Cardiac septum (tissue), 1 donor: ENCODE data around the gene LYSMD4. TPM values are rescaled to one million over a fixed set of nuclear protein-coding genes. Genes with fewer than 3 reads are reported as not detected.
A peak's percentile ranks its signal among the peaks of the same experiment; 100 is the strongest.

Source experiments
- DNase-seq: peaks from one replicate; pipeline ENCODE4 v3.0.0-alpha.2; 2020; ENCODE audit warnings: low spot score
- intact Hi-C: fragments of 100-400 bp; cut with DNase I; formaldehyde crosslinking; loops from one replicate; pipeline ENCODE4 v1.14.0; 2022
- total RNA-seq: library from RNA; stranded (reverse); fragmentation: NEBNext Ultra II Directional; extraction: Animal tissue kit (Norgen Biotek cat#: 25700); gene quantifications from one replicate; pipeline ENCODE4 v1.2.1, GENCODE V29; 2021
- donor health status: DM: no; HTN: no; CAD: no.

LYSMD4 gene
- total RNA-seq, 1 donor from 2014 or later = 12.7 TPM

DNA sequence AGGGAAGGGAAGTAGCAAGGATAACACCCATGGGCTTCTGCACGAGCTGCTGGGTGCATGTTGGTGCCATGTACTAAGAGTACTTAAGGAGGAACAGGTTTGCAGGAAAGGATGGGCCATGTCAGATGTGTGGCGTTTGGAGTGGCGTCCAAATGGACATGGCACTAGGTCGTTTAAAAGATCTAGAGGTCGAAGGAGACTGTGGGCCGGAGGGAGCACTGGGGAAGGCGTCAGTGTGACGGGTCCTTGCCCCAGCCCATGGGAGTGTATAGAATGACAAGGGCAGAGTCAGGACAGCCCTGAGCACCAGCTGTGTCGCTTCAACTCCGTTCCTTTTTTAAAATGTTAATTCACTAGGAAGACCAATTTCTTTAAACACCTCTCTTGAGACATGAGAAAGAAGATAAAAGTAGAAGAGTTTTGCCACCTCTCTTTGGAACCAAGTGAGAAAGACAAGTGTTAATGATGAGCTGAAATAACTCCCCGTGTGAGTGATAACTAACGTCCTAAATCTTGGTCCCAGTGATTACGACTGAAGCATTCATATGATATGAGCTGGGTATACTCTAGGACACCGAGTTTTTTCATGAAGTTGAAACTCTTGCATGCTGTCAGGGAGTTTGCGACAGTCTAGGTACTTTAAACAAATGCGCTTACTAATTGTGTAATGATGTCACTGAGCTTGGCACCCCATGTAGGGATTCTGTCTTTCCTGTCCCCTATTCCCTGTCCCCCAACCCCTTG, 23.8 kb downstream of the LYSMD4 start:
- intact Hi-C loops = loop anchor here (5.0 kb wide), 3 partner anchors 252 to 422 kb away; no protein-coding TSS in a partner anchor
- no peak for DNase-seq

DNA sequence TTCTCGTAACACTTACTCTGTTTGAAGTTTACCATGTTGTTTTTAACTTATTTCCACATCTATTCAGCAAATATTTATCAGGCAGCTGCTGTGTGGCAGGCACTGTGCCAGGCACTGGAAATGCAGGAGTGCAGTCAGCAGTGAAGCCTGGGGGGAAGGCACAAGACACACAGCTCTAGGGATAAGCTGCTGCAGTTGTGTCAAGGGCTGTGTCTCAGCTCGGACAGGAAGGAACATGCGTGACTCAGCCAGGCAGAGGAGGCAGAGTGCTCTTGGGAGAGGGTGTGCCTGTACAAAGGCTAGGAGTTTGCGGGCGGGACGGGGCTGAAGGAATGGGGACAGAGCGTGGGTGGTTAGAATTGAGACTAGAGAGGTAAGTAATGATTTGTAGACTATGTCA, 24.7 kb downstream of the LYSMD4 start:
- peak; percentile 87 for DNase-seq
- intact Hi-C loops = loop anchor here (5.0 kb wide), 3 partner anchors 251 to 421 kb away; no protein-coding TSS in a partner anchor

DNA sequence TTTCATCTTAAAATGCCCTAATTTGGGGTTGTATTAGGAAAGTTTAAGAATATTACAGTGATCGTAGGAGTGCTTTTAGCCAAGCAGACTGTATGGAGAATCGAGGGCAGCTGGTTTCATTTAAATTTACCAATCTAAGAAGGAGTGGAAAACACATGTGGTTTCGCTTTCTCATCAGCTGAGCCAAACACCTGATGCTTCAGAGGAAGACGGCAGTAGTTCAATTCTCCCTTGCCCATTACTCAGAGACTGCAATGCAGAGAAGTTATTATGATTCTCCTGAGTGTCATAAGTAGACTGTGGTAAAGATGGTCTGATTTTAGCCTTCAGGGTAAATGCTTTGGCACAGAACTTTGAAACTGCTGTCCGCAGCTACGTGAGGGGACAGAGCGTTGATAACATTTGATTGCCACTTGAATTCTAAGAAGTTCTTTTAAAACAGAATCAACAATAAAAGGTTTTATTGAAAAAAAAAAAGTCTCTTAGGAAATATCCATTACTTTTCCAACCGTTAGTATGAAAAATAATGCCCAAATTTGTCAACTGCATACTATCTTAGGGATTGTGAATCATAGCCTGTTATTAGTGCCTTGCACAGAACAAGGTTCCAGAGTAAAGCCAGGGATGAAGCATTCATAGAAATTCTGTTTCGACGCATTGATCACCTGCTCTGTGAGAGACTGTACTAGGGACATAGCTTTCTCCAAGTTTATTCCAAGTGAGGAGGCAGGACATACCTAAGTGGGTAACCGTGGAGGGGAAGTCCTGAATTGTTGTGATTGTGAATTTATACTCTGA, 25.6 kb downstream of the LYSMD4 start:
- intact Hi-C loops = loop anchor here (5.0 kb wide), 3 partner anchors 250 to 420 kb away; no protein-coding TSS in a partner anchor
- no peak for DNase-seq

DNA sequence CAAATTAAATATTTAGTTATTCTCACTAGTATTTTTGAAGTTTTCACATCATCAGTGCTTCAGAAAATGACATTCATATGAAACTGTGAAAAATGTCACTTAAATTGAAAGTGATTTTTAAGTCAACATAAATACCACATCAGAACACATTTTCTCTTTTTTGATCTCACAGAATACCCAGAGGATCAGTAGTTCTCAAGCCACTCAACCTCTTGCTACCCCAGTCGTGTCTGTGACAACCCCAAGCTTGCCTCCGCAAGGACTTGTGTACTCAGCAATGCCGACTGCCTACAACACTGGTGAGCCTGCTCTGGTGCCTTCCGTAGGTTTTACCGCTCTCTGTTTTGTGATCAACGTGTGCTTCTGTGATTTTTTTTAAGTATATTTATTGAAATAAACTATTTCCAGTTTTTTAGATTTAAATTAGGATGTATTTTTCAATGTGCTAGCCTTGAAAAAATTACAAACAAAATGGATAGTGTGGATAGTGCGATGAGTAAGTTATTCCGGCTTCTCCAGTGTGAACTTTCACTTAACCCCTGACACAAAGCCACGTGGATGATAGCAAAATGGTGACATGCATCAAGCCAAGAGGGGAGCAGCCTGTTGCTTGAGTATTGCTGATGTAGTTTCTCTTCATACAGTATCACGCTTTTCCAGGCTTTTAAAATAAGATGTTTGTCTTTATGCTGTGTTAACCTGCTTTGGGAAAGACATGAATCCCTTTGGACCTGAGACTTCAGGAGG, 26.5 kb downstream of the LYSMD4 start:
- intact Hi-C loops = loop anchor here (5.0 kb wide), 3 partner anchors 249 to 419 kb away; no protein-coding TSS in a partner anchor
- DNase-seq = no peak

DNA sequence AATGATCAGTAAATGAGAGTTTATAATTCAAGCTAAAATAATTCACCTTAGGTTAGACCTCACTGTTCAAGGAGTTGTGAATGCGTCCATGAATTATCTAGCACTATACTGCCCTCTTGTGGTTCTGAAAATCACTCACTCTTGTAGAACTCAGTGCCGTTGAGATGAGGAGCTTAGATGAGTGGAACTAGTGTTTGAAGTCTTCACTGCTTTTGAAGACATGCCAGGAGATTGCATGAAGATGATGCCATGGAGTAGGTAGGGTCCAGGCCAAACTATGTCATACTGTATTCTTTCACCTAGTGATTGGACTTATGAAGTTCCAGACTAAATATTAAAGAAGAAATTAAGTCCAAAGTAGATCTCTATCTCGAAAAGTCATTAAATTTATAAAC, 28.8 kb downstream of the LYSMD4 start:
- intact Hi-C loops = loop anchor here (2.0 kb wide), 1 partner anchor 140 kb away; the partner anchor contains the start of gene MEF2A

DNA sequence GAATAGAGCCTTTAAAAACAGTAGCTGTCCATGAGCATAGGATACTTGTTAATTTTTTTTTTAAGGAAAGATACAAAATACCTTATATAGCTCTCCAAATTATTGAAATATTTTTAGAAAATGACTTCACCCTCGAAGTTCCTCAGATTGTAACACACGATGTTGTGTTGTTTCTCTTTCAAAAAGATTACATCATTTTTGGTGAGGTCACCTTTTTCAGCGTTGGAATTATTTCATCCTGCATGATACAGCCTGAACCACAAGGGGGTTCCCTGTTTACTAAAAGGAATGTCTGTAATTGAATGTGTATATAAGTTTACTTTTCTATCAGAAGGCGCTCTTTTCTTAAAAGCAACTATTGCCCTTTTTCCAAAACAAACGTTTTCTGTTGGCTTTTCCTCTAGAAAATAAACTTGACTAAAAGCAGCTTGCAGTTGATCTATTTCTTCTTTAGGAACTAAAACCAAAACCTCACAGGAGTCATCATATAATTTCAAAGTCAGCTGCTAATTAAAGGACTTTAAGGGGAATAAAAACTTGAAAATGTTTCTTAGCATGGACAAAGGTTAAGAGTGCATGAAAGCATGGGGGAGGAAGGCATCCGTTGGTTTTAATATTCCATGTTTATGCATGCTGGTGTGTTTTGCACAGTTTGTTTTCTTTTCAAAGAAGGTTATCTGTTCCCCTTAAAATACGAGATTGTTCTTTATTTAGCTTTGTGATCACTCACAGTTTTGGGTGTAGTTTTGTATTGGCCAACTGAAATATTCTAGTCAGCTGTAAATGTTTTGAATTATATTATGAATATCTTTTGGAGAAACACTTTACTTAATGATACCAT, 29.4 kb downstream of the LYSMD4 start:
- intact Hi-C loops = loop anchor here (2.0 kb wide), 1 partner anchor 139 kb away; the partner anchor contains the start of gene MEF2A
- DNase-seq = no peak

More for the DNA sequence above, 28.8 kb downstream of the LYSMD4 start:
- no peak for DNase-seq

DNA sequence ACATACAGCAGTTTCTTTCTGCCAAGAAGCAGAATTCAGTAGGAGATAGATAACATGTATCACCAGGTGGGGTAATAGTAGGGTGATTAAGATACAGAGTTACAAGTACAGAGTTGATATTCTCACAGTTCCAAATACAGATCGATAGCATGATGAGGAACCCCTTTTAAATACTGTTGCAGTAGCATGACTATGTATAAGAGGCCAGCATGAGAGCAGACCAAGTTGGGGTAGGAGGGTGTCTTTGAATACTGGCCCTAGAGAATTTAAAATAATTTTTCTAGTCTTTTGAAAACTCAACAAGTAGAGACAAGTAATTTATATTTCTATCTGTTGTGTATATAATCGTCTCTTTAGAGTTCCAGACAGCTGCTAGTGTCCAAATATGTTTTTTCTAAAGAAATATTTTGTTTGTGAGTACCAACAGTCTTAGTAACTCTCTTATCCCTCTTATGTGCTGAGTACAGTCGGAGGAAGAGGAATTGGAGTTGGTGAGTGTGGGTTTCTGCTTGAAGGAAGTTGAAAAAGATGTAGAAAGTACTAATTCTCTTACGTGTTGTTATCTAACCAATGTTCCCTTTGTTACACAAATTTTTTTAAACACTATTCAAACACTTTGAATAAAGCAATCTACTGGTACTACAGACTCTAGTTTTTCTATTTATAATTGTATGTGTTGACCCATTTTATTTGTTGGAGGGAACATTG, 30.2 kb downstream of the LYSMD4 start:
- intact Hi-C loops = no loop called here

DNA sequence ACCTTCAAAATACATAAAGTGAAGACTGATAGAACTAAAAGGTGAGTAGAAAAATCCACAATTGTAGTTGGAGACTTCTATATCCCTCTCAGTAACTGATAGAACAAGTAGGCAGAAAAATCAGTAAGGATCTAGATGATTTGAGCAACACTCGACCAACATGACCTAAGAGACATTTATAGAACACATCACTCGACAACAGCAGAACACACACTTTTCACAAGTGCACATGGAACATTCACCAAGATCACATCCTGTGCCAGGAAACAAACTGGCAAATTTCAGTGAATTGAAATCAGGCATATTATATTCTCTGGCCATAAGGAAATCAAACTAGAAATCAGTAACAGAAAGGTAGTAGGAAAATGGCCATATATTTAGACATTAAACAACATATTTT, 37.1 kb downstream of the LYSMD4 start:
- DNase-seq = no peak
- intact Hi-C loops = no loop called here

More for the DNA sequence above, 30.2 kb downstream of the LYSMD4 start:
- DNase-seq = no peak

DNA sequence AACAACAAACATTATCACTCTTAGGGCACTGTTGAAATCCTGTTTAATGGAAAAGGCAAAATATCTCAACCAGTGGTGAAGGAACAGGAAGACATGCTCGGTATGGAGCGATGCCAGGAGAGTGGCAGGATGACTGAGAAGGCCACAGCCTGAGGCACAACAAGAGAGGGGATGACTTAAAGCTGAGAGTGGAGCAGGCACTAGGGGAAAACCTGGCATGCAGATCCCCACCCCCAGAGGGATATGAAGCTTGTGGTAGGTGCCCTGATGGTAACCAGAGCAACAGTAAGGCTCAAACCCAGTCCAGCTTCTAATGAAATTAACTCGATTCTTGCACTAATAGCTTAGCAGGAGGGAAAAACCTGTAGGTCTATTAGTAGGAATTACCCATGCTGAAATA, 40.4 kb downstream of the LYSMD4 start:
- intact Hi-C loops = no loop called here
- no peak for DNase-seq

DNA sequence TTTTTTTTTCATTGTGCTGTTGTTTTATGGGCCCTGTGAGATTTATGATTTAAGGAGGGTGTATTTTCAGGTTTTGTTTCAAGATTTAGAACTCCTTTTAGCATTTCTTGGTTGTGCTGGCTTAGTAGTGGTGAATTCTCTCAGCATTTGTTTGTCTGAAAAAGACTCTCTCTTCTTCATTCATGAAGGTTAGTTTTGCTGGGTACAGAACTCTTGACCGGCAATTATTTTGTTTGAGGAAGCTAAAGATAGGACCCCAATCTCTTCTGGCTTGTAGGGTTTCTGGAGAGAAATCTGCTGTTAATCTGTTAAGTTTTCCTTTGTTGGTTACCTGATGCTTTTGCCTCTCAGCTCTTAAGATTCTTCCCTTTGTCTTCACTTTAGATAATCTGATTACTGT, 46.9 kb downstream of the LYSMD4 start:
- DNase-seq = no peak
- intact Hi-C loops = no loop called here

DNA sequence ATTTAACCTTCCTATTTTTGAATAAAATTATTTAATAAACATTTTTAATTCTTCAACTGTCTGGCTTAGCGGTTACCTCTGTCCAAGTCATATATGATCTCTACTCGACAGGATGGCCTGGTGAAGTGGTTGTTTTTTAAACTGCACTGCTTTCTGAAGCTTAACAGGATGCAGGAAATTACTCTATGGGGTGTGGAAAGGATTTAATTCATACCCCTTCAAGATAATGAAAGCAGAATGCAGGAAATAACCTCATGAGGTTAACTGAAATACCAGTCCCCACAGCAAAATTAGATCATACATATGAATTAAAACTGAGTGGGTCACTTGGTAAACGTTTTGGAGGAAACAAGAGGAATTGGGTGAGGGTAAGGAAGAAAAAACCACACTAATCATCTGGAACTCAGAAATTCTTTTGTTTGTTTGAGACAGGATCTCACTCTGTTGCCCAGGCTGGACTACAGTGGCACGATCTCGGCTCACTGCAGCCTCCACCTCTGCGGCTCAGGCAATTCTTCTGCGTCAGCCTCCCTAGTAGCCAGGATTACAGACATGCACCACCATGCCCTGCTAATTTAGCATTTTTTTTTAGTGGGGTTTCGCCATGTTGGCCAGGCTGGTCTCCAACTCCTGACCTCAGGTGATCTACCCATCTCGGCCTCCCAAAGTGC, 50.1 kb downstream of the LYSMD4 start:
- intact Hi-C loops = loop anchor here (5.0 kb wide), 1 partner anchor 116 kb away; the partner anchor contains the start of gene MEF2A
- no peak for DNase-seq

DNA sequence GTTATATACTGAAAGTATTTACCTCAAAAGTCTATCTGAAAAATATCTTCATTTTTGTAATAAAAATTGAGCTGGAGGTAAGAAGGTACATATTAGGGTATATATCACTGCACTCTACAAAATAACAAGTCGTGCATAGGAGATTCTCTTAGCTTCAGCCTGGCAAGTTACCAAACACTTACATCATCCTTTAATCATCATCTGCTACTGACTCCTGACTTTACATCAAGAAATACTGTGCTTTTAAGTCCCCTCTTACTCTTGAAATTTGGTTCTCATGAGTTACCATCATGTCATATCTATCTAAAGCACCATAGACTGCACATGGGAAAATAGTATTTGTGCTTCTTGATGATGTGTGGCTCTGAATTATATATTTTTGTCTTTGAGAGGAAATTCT, 50.8 kb downstream of the LYSMD4 start:
- intact Hi-C loops = loop anchor here (5.0 kb wide), 1 partner anchor 115 kb away; the partner anchor contains the start of gene MEF2A
- DNase-seq = no peak

DNA sequence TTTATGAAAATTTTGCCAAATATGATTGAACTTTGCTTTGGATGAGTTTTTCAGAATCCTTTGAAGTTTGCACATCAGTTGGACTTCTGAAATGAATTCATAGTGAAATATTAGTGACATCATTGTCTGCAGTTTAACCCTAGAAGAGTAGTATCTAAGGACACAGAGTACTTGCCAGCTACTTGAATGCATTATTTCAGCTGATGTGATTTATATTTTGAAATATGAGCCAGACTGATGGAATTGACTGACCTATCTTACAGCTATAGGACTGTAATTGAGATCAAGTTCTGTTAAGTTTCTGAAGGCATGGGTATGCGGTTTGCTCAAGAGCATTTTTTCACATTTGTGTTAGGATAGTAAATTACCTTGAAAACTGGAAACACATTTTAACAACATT, 51.2 kb downstream of the LYSMD4 start:
- intact Hi-C loops = loop anchor here (5.0 kb wide), 1 partner anchor 115 kb away; the partner anchor contains the start of gene MEF2A

DNA sequence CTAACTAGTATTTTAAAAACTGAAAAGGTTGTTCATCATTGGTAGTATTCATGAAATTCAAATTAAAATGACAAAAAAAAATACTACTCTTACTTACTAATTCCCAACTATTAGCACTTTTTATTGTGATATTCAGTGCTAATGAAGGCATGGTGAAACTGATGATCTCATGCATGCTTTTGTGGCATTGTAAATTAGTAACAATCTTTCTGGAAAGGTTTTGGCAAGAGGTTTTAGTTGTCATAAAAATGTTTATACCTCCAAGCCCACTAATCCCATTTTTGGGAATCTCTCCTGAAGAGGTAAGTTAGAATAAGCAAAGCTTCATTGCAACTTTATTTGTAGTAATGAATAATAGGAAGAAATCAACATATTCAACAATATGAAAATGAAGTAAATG, 53.0 kb downstream of the LYSMD4 start:
- DNase-seq = no peak
- intact Hi-C loops = loop anchor here (5.0 kb wide), 1 partner anchor 113 kb away; the partner anchor contains the start of gene MEF2A

More for the DNA sequence above, 51.2 kb downstream of the LYSMD4 start:
- no peak for DNase-seq

DNA sequence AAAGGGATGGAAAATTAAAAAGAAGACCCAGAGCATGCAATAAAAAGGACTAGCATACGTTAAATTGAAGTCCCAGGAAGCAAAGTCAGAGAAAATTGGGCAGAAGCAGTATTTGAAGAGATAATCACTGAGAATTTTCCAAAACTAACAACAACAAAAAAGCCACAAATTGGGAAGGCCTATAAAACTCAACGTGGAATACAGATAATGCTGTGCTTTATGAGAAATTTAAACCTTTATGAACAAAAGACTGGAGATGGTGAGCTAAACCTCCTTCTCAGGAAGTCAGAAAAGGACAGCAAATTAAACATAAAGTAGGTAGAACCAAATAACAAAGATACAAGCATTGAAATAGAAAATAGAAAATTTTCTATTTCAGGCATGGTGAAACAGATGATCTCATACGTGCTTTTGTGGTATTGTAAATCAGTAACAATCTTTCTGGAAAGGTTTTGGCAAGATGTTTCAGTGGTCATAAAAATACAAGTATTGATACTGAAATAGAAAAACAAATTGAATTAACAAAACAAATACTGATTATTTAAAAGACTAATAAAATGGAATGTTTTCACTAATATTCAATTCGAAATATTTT, 55.6 kb downstream of the LYSMD4 start:
- intact Hi-C loops = no loop called here
- DNase-seq = no peak
